Measurements from ENCODE around the gene UST.

DNA sequence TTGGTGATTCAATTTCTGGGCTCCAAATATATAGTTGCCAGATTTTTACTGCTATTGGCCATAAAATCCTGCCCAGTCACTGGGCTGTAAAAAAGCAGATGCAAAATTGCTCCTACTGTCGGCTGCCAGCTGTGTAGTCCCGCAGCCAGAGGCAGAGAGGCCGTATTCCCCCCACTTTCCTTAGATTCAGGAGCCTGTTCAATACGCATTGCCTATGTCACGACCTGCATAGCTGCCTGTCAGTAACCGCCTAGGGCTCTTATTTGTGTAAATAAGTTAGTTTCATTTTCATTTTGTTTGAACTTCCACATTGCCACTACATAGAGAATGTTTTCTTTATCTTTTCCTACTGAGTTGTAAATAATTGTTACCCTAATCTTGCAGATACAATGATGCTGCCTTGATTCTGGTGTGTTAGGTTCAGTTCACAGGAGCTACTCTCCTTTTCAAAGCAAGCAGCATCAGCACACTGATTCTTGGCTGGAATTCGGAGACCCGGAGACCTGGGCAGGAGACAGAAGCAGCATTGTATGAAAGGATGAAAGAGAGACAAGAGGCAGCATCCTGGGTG is 46.0 kb upstream of the UST start:
- TF ChIP-seq CREB1 (IDR thresholded peaks at IDR 0.05): no peak
- no peak for TF ChIP-seq CREB1 (CRISPR knock-in tag; IDR thresholded peaks at IDR 0.05)
- no peak for TF ChIP-seq ZNF316 (IDR thresholded peaks at IDR 0.05)
- no peak for TF ChIP-seq SRF (CRISPR knock-in tag; IDR thresholded peaks at IDR 0.05)
- no peak for TF ChIP-seq ARNT (IDR thresholded peaks at IDR 0.05)
- TF ChIP-seq, protein P1, sequence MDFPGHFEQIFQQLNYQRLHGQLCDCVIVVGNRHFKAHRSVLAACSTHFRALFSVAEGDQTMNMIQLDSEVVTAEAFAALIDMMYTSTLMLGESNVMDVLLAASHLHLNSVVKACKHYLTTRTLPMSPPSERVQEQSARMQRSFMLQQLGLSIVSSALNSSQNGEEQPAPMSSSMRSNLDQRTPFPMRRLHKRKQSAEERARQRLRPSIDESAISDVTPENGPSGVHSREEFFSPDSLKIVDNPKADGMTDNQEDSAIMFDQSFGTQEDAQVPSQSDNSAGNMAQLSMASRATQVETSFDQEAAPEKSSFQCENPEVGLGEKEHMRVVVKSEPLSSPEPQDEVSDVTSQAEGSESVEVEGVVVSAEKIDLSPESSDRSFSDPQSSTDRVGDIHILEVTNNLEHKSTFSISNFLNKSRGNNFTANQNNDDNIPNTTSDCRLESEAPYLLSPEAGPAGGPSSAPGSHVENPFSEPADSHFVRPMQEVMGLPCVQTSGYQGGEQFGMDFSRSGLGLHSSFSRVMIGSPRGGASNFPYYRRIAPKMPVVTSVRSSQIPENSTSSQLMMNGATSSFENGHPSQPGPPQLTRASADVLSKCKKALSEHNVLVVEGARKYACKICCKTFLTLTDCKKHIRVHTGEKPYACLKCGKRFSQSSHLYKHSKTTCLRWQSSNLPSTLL (IDR thresholded peaks at IDR 0.05): no peak
- TF ChIP-seq CC2D1A (IDR thresholded peaks at IDR 0.05): no peak
- no peak for TF ChIP-seq ZNF146 (CRISPR knock-in tag; IDR thresholded peaks at IDR 0.05; ENCODE audit: unreplicated experiment)
- no peak for TF ChIP-seq RCOR1 (IDR thresholded peaks at IDR 0.05; ENCODE audit: borderline replicate concordance in 1 of 2, low read depth in 2 of 2, low read length in 2 of 2)
- TF ChIP-seq NR2C2 (CRISPR knock-in tag; IDR thresholded peaks at IDR 0.05): no peak
- no peak for TF ChIP-seq NR2C2 (tag; IDR thresholded peaks at IDR 0.05)
- no peak for TF ChIP-seq ZNF57 (CRISPR knock-in tag; IDR thresholded peaks at IDR 0.05)
- TF ChIP-seq, protein P2, sequence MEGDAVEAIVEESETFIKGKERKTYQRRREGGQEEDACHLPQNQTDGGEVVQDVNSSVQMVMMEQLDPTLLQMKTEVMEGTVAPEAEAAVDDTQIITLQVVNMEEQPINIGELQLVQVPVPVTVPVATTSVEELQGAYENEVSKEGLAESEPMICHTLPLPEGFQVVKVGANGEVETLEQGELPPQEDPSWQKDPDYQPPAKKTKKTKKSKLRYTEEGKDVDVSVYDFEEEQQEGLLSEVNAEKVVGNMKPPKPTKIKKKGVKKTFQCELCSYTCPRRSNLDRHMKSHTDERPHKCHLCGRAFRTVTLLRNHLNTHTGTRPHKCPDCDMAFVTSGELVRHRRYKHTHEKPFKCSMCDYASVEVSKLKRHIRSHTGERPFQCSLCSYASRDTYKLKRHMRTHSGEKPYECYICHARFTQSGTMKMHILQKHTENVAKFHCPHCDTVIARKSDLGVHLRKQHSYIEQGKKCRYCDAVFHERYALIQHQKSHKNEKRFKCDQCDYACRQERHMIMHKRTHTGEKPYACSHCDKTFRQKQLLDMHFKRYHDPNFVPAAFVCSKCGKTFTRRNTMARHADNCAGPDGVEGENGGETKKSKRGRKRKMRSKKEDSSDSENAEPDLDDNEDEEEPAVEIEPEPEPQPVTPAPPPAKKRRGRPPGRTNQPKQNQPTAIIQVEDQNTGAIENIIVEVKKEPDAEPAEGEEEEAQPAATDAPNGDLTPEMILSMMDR (IDR thresholded peaks at IDR 0.05 in 2 of 3, conservative IDR thresholded peaks at IDR 0.05 in 1 of 3; ENCODE audit: insufficient read depth in 2 of 3, low read depth in 1 of 3, low read length in 3 of 3): no peak
- TF ChIP-seq, protein P3, sequence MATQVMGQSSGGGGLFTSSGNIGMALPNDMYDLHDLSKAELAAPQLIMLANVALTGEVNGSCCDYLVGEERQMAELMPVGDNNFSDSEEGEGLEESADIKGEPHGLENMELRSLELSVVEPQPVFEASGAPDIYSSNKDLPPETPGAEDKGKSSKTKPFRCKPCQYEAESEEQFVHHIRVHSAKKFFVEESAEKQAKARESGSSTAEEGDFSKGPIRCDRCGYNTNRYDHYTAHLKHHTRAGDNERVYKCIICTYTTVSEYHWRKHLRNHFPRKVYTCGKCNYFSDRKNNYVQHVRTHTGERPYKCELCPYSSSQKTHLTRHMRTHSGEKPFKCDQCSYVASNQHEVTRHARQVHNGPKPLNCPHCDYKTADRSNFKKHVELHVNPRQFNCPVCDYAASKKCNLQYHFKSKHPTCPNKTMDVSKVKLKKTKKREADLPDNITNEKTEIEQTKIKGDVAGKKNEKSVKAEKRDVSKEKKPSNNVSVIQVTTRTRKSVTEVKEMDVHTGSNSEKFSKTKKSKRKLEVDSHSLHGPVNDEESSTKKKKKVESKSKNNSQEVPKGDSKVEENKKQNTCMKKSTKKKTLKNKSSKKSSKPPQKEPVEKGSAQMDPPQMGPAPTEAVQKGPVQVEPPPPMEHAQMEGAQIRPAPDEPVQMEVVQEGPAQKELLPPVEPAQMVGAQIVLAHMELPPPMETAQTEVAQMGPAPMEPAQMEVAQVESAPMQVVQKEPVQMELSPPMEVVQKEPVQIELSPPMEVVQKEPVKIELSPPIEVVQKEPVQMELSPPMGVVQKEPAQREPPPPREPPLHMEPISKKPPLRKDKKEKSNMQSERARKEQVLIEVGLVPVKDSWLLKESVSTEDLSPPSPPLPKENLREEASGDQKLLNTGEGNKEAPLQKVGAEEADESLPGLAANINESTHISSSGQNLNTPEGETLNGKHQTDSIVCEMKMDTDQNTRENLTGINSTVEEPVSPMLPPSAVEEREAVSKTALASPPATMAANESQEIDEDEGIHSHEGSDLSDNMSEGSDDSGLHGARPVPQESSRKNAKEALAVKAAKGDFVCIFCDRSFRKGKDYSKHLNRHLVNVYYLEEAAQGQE (IDR thresholded peaks at IDR 0.05; ENCODE audit: borderline replicate concordance): no peak
- TF ChIP-seq, protein P3 (CRISPR knock-in tag; IDR thresholded peaks at IDR 0.05; ENCODE audit: low read depth): no peak
